Frontal cortex (tissue), 4 donors: ENCODE results near the gene ACADS. TPM values are rescaled to one million over a fixed set of nuclear protein-coding genes. Genes with fewer than 3 reads are reported as not detected.
"Not testable (repeated sequence)": the region's sequence is repeated elsewhere in the genome, so short reads cannot be mapped to it uniquely, and the experiment has no call there.

Experiments used
- DNase-seq, 2 donors: peaks; one replicate each; pipeline ENCODE4 v3.0.0; 2012; ENCODE audit warnings: low spot score in 2 of 2
- FAIRE-seq: peaks from 2 replicates; lab custom pipeline; 2012; peaks lifted over from hg19 to GRCh38; lab: Jason Lieb, UNC
- total RNA-seq: library from RNA; depleted of rRNA; stranded (reverse); fragments of >200 nt; gene quantifications from one replicate; pipeline ENCODE4 v1.2.3, GENCODE V29; 2014
- donor health status: control.
- donor health status: control.
- donor health status: control.

Gene ACADS
- total RNA-seq, 1 donor from 2014 or later, result 4.9 TPM

GRCh38 chr12:120724720-120725119 lies 906 bp upstream of the ACADS start:
- no peak for FAIRE-seq
- no peak for DNase-seq

- FAIRE-seq (no peak), DNase-seq (no peak)
Measured at GRCh38 chr12:120725151-120725658, 421 bp upstream of the ACADS start.

GRCh38 chr12:120726510-120726793 lies 826 bp downstream of the ACADS start:
- DNase-seq (no peak), FAIRE-seq (no peak)

- DNase-seq (no peak), FAIRE-seq (no peak)
Measured at GRCh38 chr12:120726961-120727360, 1.3 kb downstream of the ACADS start.

- DNase-seq, FAIRE-seq: not testable (repeated sequence)
Measured at GRCh38 chr12:120732198-120732597, 6.6 kb downstream of the ACADS start.

GRCh38 chr12:120733574-120733973 lies 7.9 kb downstream of the ACADS start:
- no peak for DNase-seq
- no peak for FAIRE-seq

- FAIRE-seq, result no peak
- no peak for DNase-seq
Measured at GRCh38 chr12:120734210-120734609, 8.6 kb downstream of the ACADS start.

GRCh38 chr12:120735181-120735580 lies 9.6 kb downstream of the ACADS start:
- DNase-seq, result no peak
- FAIRE-seq, result no peak

- no peak for FAIRE-seq
Measured at GRCh38 chr12:120736404-120737331, 11.0 kb downstream of the ACADS start.

GRCh38 chr12:120737557-120738251 lies 12.1 kb downstream of the ACADS start:
- FAIRE-seq (no peak), DNase-seq (no peak)

More at GRCh38 chr12:120736404-120737331, 11.0 kb downstream of the ACADS start:
- no peak for DNase-seq

GRCh38 chr12:120738252-120739030 lies 12.8 kb downstream of the ACADS start:
- FAIRE-seq (no peak), DNase-seq (no peak)

- DNase-seq (no peak), FAIRE-seq (no peak)
Measured at GRCh38 chr12:120739031-120739762, 13.6 kb downstream of the ACADS start.

GRCh38 chr12:120739821-120740613 lies 14.4 kb downstream of the ACADS start:
- DNase-seq (no peak), FAIRE-seq (no peak)

GRCh38 chr12:120740871-120741270 lies 15.2 kb downstream of the ACADS start:
- DNase-seq (no peak), FAIRE-seq (no peak)

GRCh38 chr12:120741476-120742421 lies 16.1 kb downstream of the ACADS start:
- no peak for FAIRE-seq
- no peak for DNase-seq

GRCh38 chr12:120744922-120745493 lies 19.4 kb downstream of the ACADS start:
- FAIRE-seq (no peak), DNase-seq (no peak)

- no peak for FAIRE-seq
- DNase-seq, result no peak
Measured at GRCh38 chr12:120748242-120748641, 22.6 kb downstream of the ACADS start.
